Colon (tissue), 2 donors: Measurements from ENCODE around the gene LEPROT.

ENCODE experiments used
- FAIRE-seq: peaks from 2 replicates; lab custom pipeline; 2012; peaks lifted over from hg19 to GRCh38; lab: Jason Lieb, UNC
- donor health status: control.
- donor health status: control.

Gene LEPROT

DNA sequence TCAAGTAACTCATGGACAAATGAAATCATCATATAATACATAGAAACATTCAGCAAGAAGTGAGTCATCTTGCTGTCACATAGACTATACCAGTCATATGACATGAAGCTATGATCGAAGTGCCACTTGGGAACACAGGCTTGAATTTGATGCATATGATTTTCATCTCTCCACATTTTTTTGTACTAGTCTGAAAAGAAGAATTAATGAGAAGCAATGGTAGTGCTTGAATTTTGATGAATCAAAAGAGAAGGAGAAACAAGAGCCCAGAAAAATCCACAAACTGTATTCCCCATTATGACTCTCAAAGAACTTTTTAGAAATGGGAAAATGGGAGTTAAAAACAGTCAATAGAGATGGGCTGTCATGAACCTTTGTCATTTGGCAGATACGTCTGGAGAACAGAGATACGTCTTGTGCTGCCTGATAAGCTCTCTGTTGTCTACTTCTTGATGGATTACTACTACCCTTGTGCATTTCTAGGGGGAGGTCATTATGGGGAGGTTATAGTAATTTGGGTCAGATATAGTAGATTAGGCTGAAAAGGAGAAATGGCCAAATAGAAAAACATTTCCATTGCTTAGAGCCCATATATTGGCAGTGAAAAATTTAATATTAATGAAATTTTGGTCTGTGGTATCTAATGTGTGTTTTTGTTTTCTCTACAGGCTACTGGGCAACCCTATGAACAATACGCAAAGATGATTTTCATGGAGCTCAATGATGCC is 8.0 kb upstream of the LEPROT start:
- no peak for FAIRE-seq

- FAIRE-seq = no peak
These were observed 7.5 kb upstream of the LEPROT start for GRCh38 chr1:65412984-65413375.

- no peak for FAIRE-seq
These were observed 5.9 kb upstream of the LEPROT start for GRCh38 chr1:65414538-65414937.

- no peak for FAIRE-seq
These were observed 3.7 kb upstream of the LEPROT start for GRCh38 chr1:65416767-65417166.

- FAIRE-seq = no peak
These were observed 2.7 kb upstream of the LEPROT start for GRCh38 chr1:65417729-65418128.

DNA sequence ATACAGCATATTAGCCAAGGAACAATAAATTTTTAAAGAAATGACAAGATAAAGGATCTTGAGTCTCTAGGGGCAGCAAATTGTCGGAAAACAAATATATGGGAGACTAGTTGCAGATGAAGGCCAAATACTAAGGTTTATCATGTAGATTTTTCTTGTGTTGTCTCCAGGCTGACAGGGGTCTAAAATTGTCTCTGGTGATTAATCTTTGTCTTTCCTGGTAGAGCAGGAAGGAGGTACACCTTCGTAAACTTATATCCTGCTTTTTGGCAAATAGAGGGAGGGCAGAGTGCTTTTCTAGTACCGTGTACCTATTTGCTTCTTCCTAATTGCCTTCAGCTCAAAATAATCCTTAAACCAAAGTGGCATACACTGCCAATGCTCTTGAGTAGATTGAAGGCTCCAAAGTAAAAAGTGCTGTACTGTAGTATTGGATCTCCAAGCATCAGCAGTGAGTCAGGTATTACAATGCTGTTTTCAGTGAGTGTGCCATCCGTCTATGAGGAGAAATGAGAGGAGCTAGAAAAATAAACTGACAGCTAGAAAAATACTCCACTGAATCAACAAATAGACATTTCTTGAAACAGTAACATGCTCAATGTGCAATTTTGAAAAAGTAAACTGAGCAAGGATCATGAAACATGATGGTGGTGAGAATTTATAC is 1.8 kb upstream of the LEPROT start:
- FAIRE-seq = no peak

GRCh38 chr1:65419681-65420589 is 533 bp upstream of the LEPROT start:
- FAIRE-seq = no peak

DNA sequence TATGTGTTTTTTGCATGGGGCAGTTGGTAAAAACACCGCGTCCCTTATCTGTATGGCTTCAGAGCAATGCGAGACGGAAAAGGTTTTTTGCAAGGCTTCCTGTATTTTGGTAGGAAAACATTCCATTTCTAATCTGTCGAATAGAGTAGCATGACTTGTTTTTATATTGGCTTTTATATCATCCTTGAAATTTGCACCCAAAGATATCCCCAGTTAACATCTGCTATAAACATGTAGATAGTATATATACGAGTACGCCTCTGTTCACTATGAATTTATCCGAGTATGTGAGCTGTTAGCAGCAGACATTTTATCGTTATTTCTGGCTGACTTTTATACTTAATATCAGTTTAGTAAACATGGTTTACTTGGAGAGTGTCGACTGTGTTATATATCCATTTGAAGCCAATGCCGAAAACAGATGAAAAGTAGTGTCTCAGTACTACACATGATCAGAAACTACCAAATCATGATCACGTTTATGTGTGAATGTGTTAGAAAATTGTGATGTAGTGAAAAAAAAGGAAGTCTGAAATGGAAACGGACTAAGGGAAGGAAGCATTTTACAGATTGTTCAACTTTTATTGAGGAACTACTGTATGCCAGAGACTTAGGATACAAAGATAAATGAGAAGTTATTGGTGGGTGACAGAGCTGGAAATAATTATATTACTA is 1.0 kb downstream of the LEPROT start:
- FAIRE-seq = no peak

GRCh38 chr1:65422241-65423203 is 2.1 kb downstream of the LEPROT start:
- no peak for FAIRE-seq

DNA sequence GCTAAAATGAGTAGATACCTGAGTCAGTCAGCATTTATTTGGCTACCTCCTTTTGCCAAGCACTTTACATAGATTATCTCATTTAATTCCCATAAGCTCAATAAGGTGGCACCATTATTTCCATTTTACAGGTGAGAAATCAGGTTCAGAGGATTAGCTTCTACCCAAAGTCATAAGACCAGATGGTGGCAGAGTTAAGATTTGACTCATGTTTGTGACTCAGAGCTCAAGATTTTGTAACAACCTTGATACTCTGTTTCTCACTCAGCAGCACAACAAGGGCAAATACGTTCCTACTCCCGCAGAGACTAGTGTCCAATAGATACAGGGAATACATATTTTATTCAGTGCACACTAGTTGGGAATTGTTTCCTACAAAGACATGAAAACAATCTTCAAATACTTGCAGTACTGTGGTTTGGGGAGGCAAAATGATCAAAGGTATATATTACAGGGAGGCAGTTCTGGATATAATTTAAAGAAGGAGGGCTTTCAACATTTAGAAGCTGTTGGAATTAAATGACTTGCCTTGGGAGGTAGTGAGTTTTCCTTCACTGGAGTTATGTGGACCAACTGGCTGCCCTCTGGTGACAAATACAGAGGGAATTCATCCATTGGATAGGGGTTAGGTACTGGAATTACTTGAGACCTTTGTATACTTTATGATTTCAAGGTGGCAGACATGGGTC is 3.6 kb downstream of the LEPROT start:
- no peak for FAIRE-seq

- no peak for FAIRE-seq
These were observed 4.1 kb downstream of the LEPROT start for GRCh38 chr1:65424573-65424889.

DNA sequence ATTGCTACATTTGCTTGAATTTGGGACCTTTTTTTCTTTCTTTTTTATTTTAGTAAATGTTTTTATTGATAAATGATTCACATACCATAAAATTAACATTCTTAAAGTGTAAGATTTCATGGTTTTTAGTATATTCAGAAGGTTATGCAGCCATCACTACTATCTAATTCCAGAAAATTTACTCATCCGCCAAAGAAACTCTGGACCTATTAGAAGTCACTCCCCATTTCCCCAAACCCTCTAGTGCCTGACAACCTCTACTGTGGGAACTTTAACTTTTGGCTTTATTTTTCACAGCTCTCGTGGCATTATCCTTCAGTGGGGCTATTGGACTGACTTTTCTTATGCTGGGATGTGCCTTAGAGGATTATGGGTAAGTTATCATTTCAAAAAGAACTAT is 4.5 kb downstream of the LEPROT start:
- no peak for FAIRE-seq

GRCh38 chr1:65425697-65426096 is 5.2 kb downstream of the LEPROT start:
- FAIRE-seq = no peak

GRCh38 chr1:65429078-65429477 is 8.6 kb downstream of the LEPROT start:
- no peak for FAIRE-seq

GRCh38 chr1:65429806-65430205 is 9.3 kb downstream of the LEPROT start:
- no peak for FAIRE-seq

- FAIRE-seq = no peak
These were observed 10.7 kb downstream of the LEPROT start for GRCh38 chr1:65431111-65431705.

GRCh38 chr1:65432918-65433317 is 12.4 kb downstream of the LEPROT start:
- FAIRE-seq = no peak

DNA sequence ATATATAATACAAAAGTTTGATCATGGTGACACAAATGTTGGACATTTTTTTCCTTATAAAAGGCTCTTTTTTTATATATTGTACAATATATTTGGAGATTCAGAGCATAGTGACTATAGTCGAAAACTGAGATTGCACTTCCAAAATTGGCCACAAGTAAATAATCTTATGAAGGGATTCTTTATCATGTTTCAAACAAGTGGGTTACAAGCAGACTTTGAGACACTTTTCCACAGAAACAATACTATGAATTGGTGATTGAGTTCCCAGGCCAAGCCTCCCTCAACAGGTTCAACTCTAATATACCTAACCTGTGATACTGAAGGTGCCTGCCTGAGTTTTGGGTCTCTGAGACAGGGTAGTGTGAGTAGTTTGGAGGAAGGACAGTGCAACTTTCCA is 13.8 kb downstream of the LEPROT start:
- no peak for FAIRE-seq

GRCh38 chr1:65434760-65435159 is 14.3 kb downstream of the LEPROT start:
- FAIRE-seq = no peak

DNA sequence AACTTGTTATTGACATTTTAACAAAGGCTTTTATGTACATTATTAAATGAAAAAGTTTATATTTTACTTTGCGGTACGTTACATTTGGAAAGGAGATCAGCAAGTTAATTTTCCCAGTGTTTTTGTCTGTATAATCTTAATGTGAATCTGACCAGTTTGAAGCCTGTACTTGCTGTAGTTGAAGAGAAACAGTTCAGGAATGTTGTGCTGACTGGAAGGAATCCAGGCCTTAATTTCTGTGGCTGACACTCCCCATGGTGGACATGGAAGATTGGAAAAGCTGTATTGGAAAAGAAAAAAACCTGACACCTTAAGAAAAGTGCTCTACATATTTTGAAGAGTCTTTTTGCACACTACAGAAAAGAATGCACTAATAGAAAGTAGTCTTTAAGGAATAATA is 15.5 kb downstream of the LEPROT start:
- no peak for FAIRE-seq
